ENCODE data around the gene CAMK4. TPM values are rescaled to one million over a fixed set of nuclear protein-coding genes. Genes with fewer than 3 reads are reported as not detected.

CAMK4 gene
- total and polyA plus RNA-seq, 2 of the 8 experiments (the other 6 are each of a cell fraction or from before 2014, with no cell fraction given) = 1.8 to 8.3 TPM

DNA sequence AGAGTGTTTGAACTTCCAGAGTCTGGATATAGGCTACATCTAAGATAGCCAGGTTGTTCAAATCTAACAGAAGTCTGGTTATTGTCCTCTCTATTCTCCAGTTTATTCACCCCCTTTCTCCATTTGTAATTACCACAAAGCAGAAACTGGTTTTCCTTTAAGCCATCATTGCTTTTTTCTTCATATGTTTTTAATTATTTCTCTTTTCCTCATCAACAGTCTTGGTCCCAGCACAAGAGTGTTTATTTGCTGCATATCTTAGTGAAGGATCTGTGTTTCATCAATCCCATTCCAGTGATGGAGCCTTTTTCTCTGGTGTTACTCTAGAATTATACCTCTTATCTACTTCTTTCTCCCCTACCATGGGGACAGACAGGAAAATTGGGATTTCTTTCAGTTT is 142.2 kb downstream of the CAMK4 start:
- H4K8ac ChIP-seq (ENCODE audit: extremely low read depth, insufficient read depth, low read length) = no peak overlapping the region
- no peaks in the 10 kb centered on the region for H3K36me3 ChIP-seq (ENCODE audit: control insufficient read depth in 2 of 4, insufficient read depth in 4 of 4, low read length in 3 of 4)
- H2BK5ac ChIP-seq (ENCODE audit: low read depth, low read length) = no peak overlapping the region
- POLR2A ChIA-PET (ENCODE audit: partially characterized antibody) = no interaction called here
- FAIRE-seq = no peak
- H3K14ac ChIP-seq (ENCODE audit: insufficient read length) = no peak overlapping the region
- no peak overlapping the region for H3K18ac ChIP-seq (ENCODE audit: extremely low read depth, low read length)
- no peaks in the 10 kb centered on the region for H3K23me2 ChIP-seq (ENCODE audit: low read depth, low read length)
- no peak overlapping the region for H3K4me2 ChIP-seq (ENCODE audit: insufficient read depth in 1 of 2, low read depth in 2 of 2, low read length in 2 of 2)
- no peak overlapping the region for H2AFZ ChIP-seq (ENCODE audit: low read length)
- no peaks in the 10 kb centered on the region for H3K27me3 ChIP-seq (replicated peaks in 1 of 4; ENCODE audit: control insufficient read depth in 3 of 4, extremely low read depth in 1 of 4, insufficient read depth in 3 of 4, low read length in 3 of 4)
- no peak overlapping the region for H3K56ac ChIP-seq (replicated peaks; ENCODE audit: insufficient read length, low read depth, low read length)
- H2AK5ac ChIP-seq (ENCODE audit: low read depth, low read length) = no peak overlapping the region
- H3K9ac ChIP-seq (replicated peaks in 1 of 4; ENCODE audit: extremely low read depth in 1 of 4, low read depth in 3 of 4, low read length in 3 of 4) = no peak overlapping the region
- no peaks in the 10 kb centered on the region for H3K9me3 ChIP-seq (ENCODE audit: insufficient read depth in 2 of 2, low read depth in 1 of 2, low read length in 1 of 2)
- no peak overlapping the region for H4K91ac ChIP-seq (replicated peaks; ENCODE audit: insufficient read length, low read length)
- no peak overlapping the region for H2BK20ac ChIP-seq (ENCODE audit: low read length)
- CTCF ChIA-PET (ENCODE audit: partially characterized antibody) = no interaction called here
- no peak overlapping the region for H2BK15ac ChIP-seq (ENCODE audit: low read length)
- no peak overlapping the region for H4K5ac ChIP-seq (ENCODE audit: insufficient read length, low read depth, low read length)
- H3K79me1 ChIP-seq (ENCODE audit: low read depth, low read length) = no peaks in the 10 kb centered on the region
- no peak overlapping the region for H3K27ac ChIP-seq (ENCODE audit: low read depth, low read length)
- no peak overlapping the region for H2BK12ac ChIP-seq (ENCODE audit: low read depth, low read length)
- H2BK120ac ChIP-seq (replicated peaks; ENCODE audit: low read depth, low read length) = no peak overlapping the region
- DNase-seq (ENCODE audit: low read depth in 1 of 2, low spot score in 2 of 2) = no peak
- no peak overlapping the region for H3K4me3 ChIP-seq (ENCODE audit: extremely low read depth in 1 of 4, insufficient read depth in 2 of 4, low read depth in 3 of 4, low read length in 4 of 4)
- H3K79me2 ChIP-seq (ENCODE audit: control insufficient read depth in 1 of 2, insufficient read depth in 2 of 2, low read length in 2 of 2) = no peaks in the 10 kb centered on the region
- H3K23ac ChIP-seq (ENCODE audit: insufficient read length) = no peak overlapping the region
- H3K4ac ChIP-seq (replicated peaks; ENCODE audit: insufficient read length, low read depth, low read length) = no peak overlapping the region
- H3K4me1 ChIP-seq (replicated peaks in 1 of 4; ENCODE audit: control insufficient read depth in 3 of 4, insufficient read depth in 4 of 4, low read length in 3 of 4) = no peaks in the 10 kb centered on the region
- H4K20me1 ChIP-seq (replicated peaks in 1 of 2; ENCODE audit: control insufficient read depth in 1 of 2, insufficient read depth in 2 of 2, low read length in 2 of 2) = no peaks in the 10 kb centered on the region
- TF ChIP-seq, protein P1, sequence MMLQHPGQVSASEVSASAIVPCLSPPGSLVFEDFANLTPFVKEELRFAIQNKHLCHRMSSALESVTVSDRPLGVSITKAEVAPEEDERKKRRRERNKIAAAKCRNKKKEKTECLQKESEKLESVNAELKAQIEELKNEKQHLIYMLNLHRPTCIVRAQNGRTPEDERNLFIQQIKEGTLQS (IDR thresholded peaks at IDR 0.05; ENCODE audit: insufficient read depth, low read depth, low read length) = no peak
- TF ChIP-seq ASH2L (IDR thresholded peaks at IDR 0.05; ENCODE audit: low read length) = no peak
- no peak for TF ChIP-seq TCF12 (IDR thresholded peaks at IDR 0.05; ENCODE audit: low read depth, low read length)
- no peak for TF ChIP-seq CTBP2 (IDR thresholded peaks at IDR 0.05; ENCODE audit: borderline replicate concordance, insufficient read depth, insufficient read length, low read length)
- TF ChIP-seq NANOG (IDR thresholded peaks at IDR 0.05; ENCODE audit: insufficient read depth, low read depth, low read length, poor library complexity, severe bottlenecking) = no peak
- TF ChIP-seq RAD21 (IDR thresholded peaks at IDR 0.05 in 1 of 2, conservative IDR thresholded peaks at IDR 0.05 in 1 of 2; ENCODE audit: low read depth in 2 of 2, low read length in 2 of 2) = no peak
- no peak for TF ChIP-seq RBBP5 (IDR thresholded peaks at IDR 0.05; ENCODE audit: borderline replicate concordance, low read depth, low read length)
- no peak for TF ChIP-seq JUND (IDR thresholded peaks at IDR 0.05; ENCODE audit: low read length)
- TF ChIP-seq, protein P2, sequence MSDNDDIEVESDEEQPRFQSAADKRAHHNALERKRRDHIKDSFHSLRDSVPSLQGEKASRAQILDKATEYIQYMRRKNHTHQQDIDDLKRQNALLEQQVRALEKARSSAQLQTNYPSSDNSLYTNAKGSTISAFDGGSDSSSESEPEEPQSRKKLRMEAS (IDR thresholded peaks at IDR 0.05) = no peak
- no peak for TF ChIP-seq TAF7 (optimal IDR thresholded peaks at IDR 0.05; ENCODE audit: borderline replicate concordance, low read depth, low read length)
- no peak for TF ChIP-seq GABPA (IDR thresholded peaks at IDR 0.05; ENCODE audit: borderline replicate concordance, insufficient read depth, low read length)
- no peak for TF ChIP-seq JUN (IDR thresholded peaks at IDR 0.05; ENCODE audit: low read depth, low read length)
- TF ChIP-seq FOSL1 (IDR thresholded peaks at IDR 0.05; ENCODE audit: insufficient read depth, low read depth, low read length) = no peak
- TF ChIP-seq RNF2 (IDR thresholded peaks at IDR 0.05; ENCODE audit: borderline replicate concordance, low read depth, low read length, missing control alignments, poor library complexity, severe bottlenecking) = no peak

All from H1 (cell line).